GM21423 (cell line): ENCODE measurements around the gene EDAR.

Experiments used
- ATAC-seq: cut with Tn5 transposase; IDR thresholded peaks from one replicate; pipeline ENCODE4 v1.9.1; 2021; ENCODE audit warnings: mild to moderate bottlenecking, moderate library complexity; ENCODE audit not compliant: unreplicated experiment

The EDAR gene

GRCh38 chr2:108926561-108927380 is 62.2 kb downstream of the EDAR start:
- ATAC-seq = no peak

- no peak for ATAC-seq
These were observed 63.3 kb downstream of the EDAR start for GRCh38 chr2:108925735-108926134.

- no peak for ATAC-seq
These were observed 63.7 kb downstream of the EDAR start for GRCh38 chr2:108925286-108925685.

- no peak for ATAC-seq
These were observed 64.3 kb downstream of the EDAR start for GRCh38 chr2:108924580-108925251.

- ATAC-seq = no peak
These were observed 65.1 kb downstream of the EDAR start for GRCh38 chr2:108923736-108924579.

GRCh38 chr2:108923019-108923700 is 65.9 kb downstream of the EDAR start:
- ATAC-seq = no peak

GRCh38 chr2:108922141-108922915 is 66.7 kb downstream of the EDAR start:
- no peak for ATAC-seq

- no peak for ATAC-seq
These were observed 67.7 kb downstream of the EDAR start for GRCh38 chr2:108921096-108922030.

GRCh38 chr2:108920686-108921085 is 68.3 kb downstream of the EDAR start:
- ATAC-seq = no peak

GRCh38 chr2:108919571-108920373 is 69.2 kb downstream of the EDAR start:
- no peak for ATAC-seq

- ATAC-seq = no peak
These were observed 70.1 kb downstream of the EDAR start for GRCh38 chr2:108918941-108919341.

- ATAC-seq = no peak
These were observed 70.7 kb downstream of the EDAR start for GRCh38 chr2:108918156-108918874.

GRCh38 chr2:108917526-108917925 is 71.5 kb downstream of the EDAR start:
- no peak for ATAC-seq

GRCh38 chr2:108916796-108917421 is 72.1 kb downstream of the EDAR start:
- no peak for ATAC-seq

- ATAC-seq = no peak
These were observed 72.8 kb downstream of the EDAR start for GRCh38 chr2:108916122-108916795.

- ATAC-seq = no peak
These were observed 76.5 kb downstream of the EDAR start for GRCh38 chr2:108912629-108912902.
